GM12878 (cell line): ENCODE results near the gene MINAR1.

Experiments used
- CTCF ChIP-seq, 3 experiments: IDR thresholded peaks in 2 of 3; conservative IDR thresholded peaks in 1 of 3; 2 replicates each; pipeline ENCODE4 v1.5.1; 2011; ENCODE audit warnings: low read depth in 3 of 3, low read length in 3 of 3, mild to moderate bottlenecking in 3 of 3, control low read depth in 2 of 3, moderate library complexity in 2 of 3, inconsistent platforms in 1 of 3, mixed read lengths in 1 of 3; ENCODE audit not compliant: control insufficient read depth in 2 of 3, insufficient read depth in 1 of 3; ENCODE audit errors: extremely low read depth in 1 of 3
- E2F8 ChIP-seq: fragments of 450-650 bp; IDR thresholded peaks from 2 replicates; pipeline ENCODE4 v1.6.1; 2018; ENCODE audit warnings: mild to moderate bottlenecking, low read depth, moderate library complexity; ENCODE audit not compliant: partially characterized antibody
- MAX ChIP-seq: IDR thresholded peaks from 2 replicates; pipeline ENCODE4 v1.6.1; 2012; ENCODE audit warnings: low read depth, low read length, improper control_type of control experiment
- RCOR1 ChIP-seq: conservative IDR thresholded peaks from 2 replicates; pipeline ENCODE4 v1.6.1; 2012; ENCODE audit warnings: low read depth, low read length, improper control_type of control experiment
- TARDBP ChIP-seq: IDR thresholded peaks from 2 replicates; pipeline ENCODE4 v1.6.1; 2016; ENCODE audit warnings: borderline replicate concordance
- ZNF207 ChIP-seq: fragments of 450-650 bp; IDR thresholded peaks from 2 replicates; pipeline ENCODE4 v1.6.1; 2014; ENCODE audit warnings: antibody characterized with exemption, mild to moderate bottlenecking, borderline replicate concordance

- no peak for TF ChIP-seq E2F8
- TF ChIP-seq MAX, result no peak
- TF ChIP-seq TARDBP, result no peak
- no peak for TF ChIP-seq RCOR1
- TF ChIP-seq CTCF (IDR thresholded peaks at IDR 0.05 in 2 of 3, conservative IDR thresholded peaks at IDR 0.05 in 1 of 3; ENCODE audit: control insufficient read depth in 2 of 3, extremely low read depth in 1 of 3, insufficient read depth in 1 of 3, low read depth in 3 of 3, low read length in 3 of 3), result no peak
- TF ChIP-seq ZNF207, result no peak
Observed at GRCh38 chr15:79431636-79432344, at the start of gene MINAR1.
